Measurements from ENCODE around the gene ADAM12. TPM values are rescaled to one million over a fixed set of nuclear protein-coding genes. Genes with fewer than 3 reads are reported as not detected.

Gene ADAM12
- polyA plus RNA-seq, 1 of the 3 experiments (the other 2 are of a cell fraction), result 25.0 TPM

GRCh38 chr10:126156012-126156411, 232.3 kb downstream of the ADAM12 start:
- Histone ChIP-seq H3K9ac (no peak overlapping the region), H3K36me3 (replicated peaks in 1 of 2; ENCODE audit: control insufficient read depth in 1 of 2, insufficient read depth in 2 of 2, low read length in 1 of 2) (no peaks in the 10 kb centered on the region), H3K27ac (ENCODE audit: low read depth in 2 of 2, low read length in 1 of 2) (no peak overlapping the region), H2AFZ (ENCODE audit: low read depth) (no peak overlapping the region), H4K20me1 (ENCODE audit: insufficient read depth) (no peaks in the 10 kb centered on the region), H3K4me2 (no peak overlapping the region), H3K79me2 (ENCODE audit: insufficient read depth) (no peaks in the 10 kb centered on the region), H3K9me2 (no peaks in the 10 kb centered on the region), H3K4me3 (ENCODE audit: low read depth in 2 of 2, low read length in 1 of 2) (no peak overlapping the region), H3F3A (replicated peaks; ENCODE audit: insufficient read depth) (peaks cover 3% of the 10 kb centered on the region), H3K9me3 (peaks cover 9% of the 10 kb centered on the region), H3K4me1 (ENCODE audit: control insufficient read depth in 1 of 2, insufficient read depth in 2 of 2, low read depth in 1 of 2, low read length in 1 of 2) (no peaks in the 10 kb centered on the region; a peak in 2 of 4 replicates), H3K27me3 (ENCODE audit: insufficient read depth) (no peaks in the 10 kb centered on the region)
- ChIA-PET CTCF (interaction anchor here (1.1 kb wide), 1 partner anchor 8 kb away, joined by 3 read pairs; no protein-coding TSS in a partner anchor), POLR2A (no interaction called here)
- TF ChIP-seq SIN3A (IDR thresholded peaks at IDR 0.05; ENCODE audit: borderline replicate concordance, low read depth, low read length) (no peak), NRF1 (IDR thresholded peaks at IDR 0.05; ENCODE audit: low read depth, low read length) (no peak), POLR2AphosphoS5 (IDR thresholded peaks at IDR 0.05; ENCODE audit: low read depth, low read length) (no peak), FOXM1 (IDR thresholded peaks at IDR 0.05; ENCODE audit: low read depth) (no peak), PBX3 (IDR thresholded peaks at IDR 0.05) (no peak), GATA2 (CRISPR knock-in tag; IDR thresholded peaks at IDR 0.05) (no peak), IRF3 (IDR thresholded peaks at IDR 0.05; ENCODE audit: low read depth, low read length) (no peak), MAX (IDR thresholded peaks at IDR 0.05; ENCODE audit: low read depth) (no peak), EZH2phosphoT487 (IDR thresholded peaks at IDR 0.05; ENCODE audit: borderline replicate concordance, low read depth) (no peak), MXI1 (IDR thresholded peaks at IDR 0.05; ENCODE audit: low read depth, low read length) (no peak), ELF1 (IDR thresholded peaks at IDR 0.05) (no peak), YY1 (IDR thresholded peaks at IDR 0.05; ENCODE audit: low read depth) (no peak), USF2 (IDR thresholded peaks at IDR 0.05; ENCODE audit: borderline replicate concordance, low read depth, low read length) (no peak), TEAD4 (IDR thresholded peaks at IDR 0.05; ENCODE audit: borderline replicate concordance, insufficient read depth) (no peak)
- no peak for DNase-seq
- WGBS (ENCODE audit: low lambda C conversion rate), result 95% methylated on average over 7 of the region's 7 CpGs

- no peaks in the 10 kb centered on the region for H3K79me2 ChIP-seq (ENCODE audit: insufficient read depth)
- H3K4me1 ChIP-seq (ENCODE audit: control insufficient read depth in 1 of 2, insufficient read depth in 2 of 2, low read depth in 1 of 2, low read length in 1 of 2), result no peaks in the 10 kb centered on the region; a peak in 2 of 4 replicates
- H3K36me3 ChIP-seq (replicated peaks in 1 of 2; ENCODE audit: control insufficient read depth in 1 of 2, insufficient read depth in 2 of 2, low read length in 1 of 2), result no peaks in the 10 kb centered on the region
- ChIA-PET CTCF (no interaction called here), POLR2A (no interaction called here)
- H3K9ac ChIP-seq, result no peak overlapping the region
- no peak overlapping the region for H3K27ac ChIP-seq (ENCODE audit: low read depth in 2 of 2, low read length in 1 of 2)
- peaks cover 9% of the 10 kb centered on the region for H3K9me3 ChIP-seq
- no peak for DNase-seq
- no peak overlapping the region for H3K4me2 ChIP-seq
- H3K9me2 ChIP-seq, result no peaks in the 10 kb centered on the region
- H3K27me3 ChIP-seq (ENCODE audit: insufficient read depth), result no peaks in the 10 kb centered on the region
- WGBS (ENCODE audit: low lambda C conversion rate), result 74% methylated on average over 3 of the region's 3 CpGs
- no peak for TF ChIP-seq POLR2AphosphoS5 (IDR thresholded peaks at IDR 0.05; ENCODE audit: low read depth, low read length)
- no peak for TF ChIP-seq USF1 (IDR thresholded peaks at IDR 0.05; ENCODE audit: borderline replicate concordance, low read depth)
- no peak for TF ChIP-seq JUND (IDR thresholded peaks at IDR 0.05)
- no peak for TF ChIP-seq FOXJ3 (CRISPR knock-in tag; IDR thresholded peaks at IDR 0.05)
- TF ChIP-seq SMC3 (IDR thresholded peaks at IDR 0.05; ENCODE audit: low read depth, low read length), result no peak
- TF ChIP-seq RFX5 (IDR thresholded peaks at IDR 0.05; ENCODE audit: low read length), result no peak
- no peak for TF ChIP-seq GABPA (IDR thresholded peaks at IDR 0.05; ENCODE audit: low read depth)
- TF ChIP-seq CHD2 (IDR thresholded peaks at IDR 0.05; ENCODE audit: low read length, partially characterized antibody), result no peak
- TF ChIP-seq CTCF (IDR thresholded peaks at IDR 0.05), result no peak
- H4K20me1 ChIP-seq (ENCODE audit: insufficient read depth), result no peaks in the 10 kb centered on the region
- H3K4me3 ChIP-seq (ENCODE audit: low read depth in 2 of 2, low read length in 1 of 2), result no peak overlapping the region
- H2AFZ ChIP-seq (ENCODE audit: low read depth), result no peak overlapping the region
- peaks cover 3% of the 10 kb centered on the region for H3F3A ChIP-seq (replicated peaks; ENCODE audit: insufficient read depth)
These were observed 232.7 kb downstream of the ADAM12 start for GRCh38 chr10:126155528-126155927.

Measured in SK-N-SH (cell line).